Testis (tissue), 3 donors: ENCODE results near the gene MEX3B. TPM values are rescaled to one million over a fixed set of nuclear protein-coding genes. Genes with fewer than 3 reads are reported as not detected.
"Not testable (repeated sequence)": the region's sequence is repeated elsewhere in the genome, so short reads cannot be mapped to it uniquely, and the experiment has no call there.

ENCODE experiments used
- DNase-seq: peaks from one replicate; pipeline ENCODE4 v3.0.0-alpha.2; 2019
- H3K27ac ChIP-seq, 2 donors: fragments of 200-600 bp; sonication (generic); one replicate each; pipeline ENCODE4 v1.5.1; 2019
- H3K27me3 ChIP-seq: fragments of 200-600 bp; sonication (generic); one replicate; pipeline ENCODE4 v1.5.1; 2019
- H3K36me3 ChIP-seq: fragments of 200-600 bp; sonication (generic); one replicate; pipeline ENCODE4 v1.5.1; 2017; ENCODE audit warnings: low read depth; ENCODE audit errors: missing control alignments
- H3K4me1 ChIP-seq: fragments of 200-600 bp; sonication (generic); one replicate; pipeline ENCODE4 v1.5.1; 2019
- H3K4me3 ChIP-seq, 2 donors: fragments of 200-600 bp; sonication (generic); one replicate each; pipeline ENCODE4 v1.5.1; 2017 to 2019
- H3K9me3 ChIP-seq: fragments of 200-600 bp; sonication (generic); one replicate; pipeline ENCODE4 v1.5.1; 2017
- CTCF ChIP-seq, 3 experiments: fragments of 450-650 bp in 2 of 3; fragments of 200-600 bp in 1 of 3; sonication (generic) in 1 of 3; IDR thresholded peaks; one replicate each; pipeline ENCODE4 v1.5.1; 2016 to 2019; ENCODE audit warnings: antibody characterized with exemption in 3 of 3, mild to moderate bottlenecking in 2 of 3, moderate library complexity in 1 of 3
- POLR2A ChIP-seq: fragments of 450-650 bp; IDR thresholded peaks from one replicate; pipeline ENCODE4 v1.6.1; 2017; ENCODE audit warnings: antibody characterized with exemption, mild to moderate bottlenecking, moderate library complexity
- WGBS, 2 donors: methylation state at CpG; one replicate each; pipeline ENCODE4 v1.1.5; 2018; 5-methylcytosine and 5-hydroxymethylcytosine counted together
- intact Hi-C: fragments of 100-400 bp; cut with DNase I; formaldehyde crosslinking; loops from one replicate; pipeline ENCODE4 v1.15.1; 2023; ENCODE audit warnings: low total_unique reads
- polyA plus RNA-seq: library from polyadenylated mRNA; stranded (reverse); fragments of 350-450 nt; fragmentation: Illumina TruSeq; extraction: RNeasy Lipid Tissue Mini Kit (QIAGEN cat#74804); gene quantifications from one replicate; pipeline ENCODE4 v1.2.3, GENCODE V29; 2014; ENCODE audit warnings: low read depth, low replicate concordance; ENCODE audit not compliant: insufficient read depth
- total RNA-seq, 2 donors: library from RNA; depleted of rRNA; stranded (reverse); fragments of >200 nt; gene quantifications; one replicate each; pipeline ENCODE4 v1.2.3, GENCODE V29; 2016

Gene MEX3B
- total and polyA plus RNA-seq, 3 donors from 2014 or later: 55.3 to 109 (median 82.1) TPM

DNA sequence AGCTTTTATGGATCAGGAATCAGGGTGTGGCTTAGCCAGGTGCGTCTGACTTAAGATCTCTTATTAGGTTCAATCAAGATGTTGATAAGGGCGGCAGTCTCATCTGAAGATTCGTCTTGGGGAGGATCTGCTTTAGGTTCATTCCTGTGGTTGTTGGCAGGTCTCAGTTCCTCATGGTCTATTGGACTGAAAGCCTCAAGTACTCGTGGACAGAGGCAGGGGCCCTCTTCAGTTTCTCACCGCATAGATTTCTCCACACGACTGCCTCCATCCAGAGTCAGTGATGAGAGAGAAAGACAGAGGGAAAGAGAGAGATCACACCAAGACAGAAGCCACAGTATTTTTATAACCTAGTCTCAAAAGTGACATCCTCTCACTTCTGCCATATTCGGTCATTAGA is 9.4 kb downstream of the MEX3B start:
- WGBS, 2 donors: 90 to 91% methylated on average over 7 of the region's 7 CpGs
- no peak for TF ChIP-seq POLR2A
- no peak for TF ChIP-seq CTCF (IDR thresholded peaks at IDR 0.05)
- Histone ChIP-seq H3K4me1 (peaks cover 29% of the 10 kb centered on the region), H3K27me3 (no peaks in the 10 kb centered on the region), H3K4me3 (no peak overlapping the region), H3K27ac (no peak overlapping the region), H3K9me3 (no peaks in the 10 kb centered on the region), H3K36me3 (no peaks in the 10 kb centered on the region)
- intact Hi-C loops: no loop called here
- no peak for DNase-seq

DNA sequence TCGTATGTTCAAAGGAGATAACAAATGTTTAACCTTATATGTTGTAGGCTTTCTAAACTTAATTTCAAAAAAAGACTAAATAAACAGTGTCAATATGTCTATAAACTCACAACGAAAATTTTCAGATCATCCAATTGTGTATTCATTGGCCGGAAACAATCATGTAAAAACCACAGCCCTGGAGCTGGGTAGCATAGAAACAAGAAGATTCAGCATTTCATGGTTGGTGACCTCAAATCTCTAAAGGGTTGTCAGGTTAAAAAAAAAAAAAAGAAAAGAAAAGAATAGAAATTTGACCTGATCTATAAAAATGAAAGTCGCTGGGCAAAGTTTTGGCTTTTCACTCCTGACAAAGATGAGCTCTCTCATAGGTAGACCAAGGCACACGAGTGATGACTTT is 13.9 kb downstream of the MEX3B start:
- H3K27ac ChIP-seq: no peak overlapping the region
- no peak overlapping the region for H3K4me3 ChIP-seq
- WGBS, 2 donors: 86 to 90% methylated on average over 5 of the region's 5 CpGs
- intact Hi-C loops: no loop called here
- no peaks in the 10 kb centered on the region for H3K36me3 ChIP-seq
- no peaks in the 10 kb centered on the region for H3K27me3 ChIP-seq
- H3K9me3 ChIP-seq: no peaks in the 10 kb centered on the region
- no peak for DNase-seq
- no peaks in the 10 kb centered on the region for H3K4me1 ChIP-seq
- TF ChIP-seq CTCF (IDR thresholded peaks at IDR 0.05): no peak
- no peak for TF ChIP-seq POLR2A

DNA sequence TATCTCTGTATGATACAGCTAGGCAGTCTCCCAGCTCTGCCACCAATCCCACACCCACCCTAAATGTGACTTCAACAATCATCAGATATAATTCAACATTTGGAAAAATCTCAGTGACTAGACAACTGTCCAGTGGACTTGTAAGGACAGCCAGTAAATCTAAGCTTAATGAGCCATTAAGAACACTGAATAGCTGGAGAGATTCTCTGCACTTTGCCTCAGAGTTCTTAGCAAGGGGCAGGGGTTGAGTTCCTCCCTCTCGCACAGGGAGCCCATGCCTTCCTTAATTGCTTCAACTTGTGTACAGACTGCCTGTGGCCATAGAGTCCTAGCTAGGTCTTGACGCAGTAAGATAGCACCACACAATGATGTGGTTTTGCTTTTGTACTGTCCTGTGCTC is 15.6 kb downstream of the MEX3B start:
- H3K9me3 ChIP-seq: no peaks in the 10 kb centered on the region
- TF ChIP-seq POLR2A (no peak), CTCF (IDR thresholded peaks at IDR 0.05) (no peak)
- H3K27me3 ChIP-seq: no peaks in the 10 kb centered on the region
- no peaks in the 10 kb centered on the region for H3K36me3 ChIP-seq
- no peaks in the 10 kb centered on the region for H3K4me1 ChIP-seq
- intact Hi-C loops: no loop called here
- no peak overlapping the region for H3K4me3 ChIP-seq
- WGBS, 2 donors: 81 to 83% methylated on average over 1 to 2 of the region's 2 CpGs
- no peak overlapping the region for H3K27ac ChIP-seq
- DNase-seq: no peak

DNA sequence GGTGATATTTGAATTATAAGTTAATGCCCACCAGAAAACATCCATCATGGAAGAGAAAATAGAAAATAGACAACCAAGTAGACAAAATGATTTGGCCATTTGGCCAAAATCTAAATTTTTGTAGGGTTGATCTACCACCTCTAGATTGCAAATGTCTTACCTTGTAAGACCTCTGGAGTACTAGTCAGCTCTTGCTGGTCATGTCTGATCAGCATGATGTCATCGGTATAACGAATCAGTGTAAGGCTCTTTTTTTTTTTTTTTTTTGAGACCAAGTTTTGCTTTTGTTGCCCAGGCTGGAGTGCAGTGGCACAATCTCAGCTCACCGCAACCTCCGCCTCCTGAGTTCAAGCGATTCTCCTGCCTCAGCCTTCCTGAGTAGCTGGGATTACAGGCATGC is 17.7 kb downstream of the MEX3B start:
- H3K27me3 ChIP-seq, H3K27ac ChIP-seq, H3K9me3 ChIP-seq, DNase-seq, H3K36me3 ChIP-seq, H3K4me3 ChIP-seq, H3K4me1 ChIP-seq, intact Hi-C loops: not testable (repeated sequence)
- 75 to 77% methylated on average over 5 of the region's 5 CpGs for WGBS, 2 donors

DNA sequence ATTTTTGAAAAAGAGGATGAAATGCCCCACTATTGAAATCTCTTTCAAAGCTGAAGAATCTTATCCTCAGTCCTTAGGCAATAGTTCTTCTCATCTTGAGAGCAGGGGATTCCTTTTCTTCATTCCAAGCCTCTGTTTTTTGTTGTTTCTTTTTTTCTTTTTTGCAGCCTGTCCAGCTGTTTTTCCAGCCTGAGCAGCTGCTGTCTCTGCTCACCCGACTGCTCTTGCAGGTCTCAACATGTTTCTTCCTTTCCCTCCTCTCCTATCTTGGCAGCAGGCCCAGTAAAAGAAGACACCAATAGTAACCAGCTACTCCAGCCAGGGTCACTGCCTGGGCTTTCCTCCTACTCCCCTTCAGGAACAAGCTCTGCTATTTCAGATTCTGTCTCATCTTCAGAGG is 23.8 kb downstream of the MEX3B start:
- Histone ChIP-seq H3K27me3 (no peaks in the 10 kb centered on the region), H3K4me1 (peaks cover 6% of the 10 kb centered on the region), H3K27ac (no peak overlapping the region), H3K9me3 (no peaks in the 10 kb centered on the region), H3K4me3 (no peak overlapping the region), H3K36me3 (no peaks in the 10 kb centered on the region)
- intact Hi-C loops: no loop called here
- TF ChIP-seq POLR2A (no peak), CTCF (IDR thresholded peaks at IDR 0.05) (no peak)
- WGBS, 2 donors: 12 to 30% methylated on average over 1 of the region's 1 CpG
- peak; percentile 86 for DNase-seq
